Fibroblast of skin of right quadriceps (primary cell): ENCODE data around the gene EEFSEC.

Experiments used
- DNase-seq: peaks from one replicate; pipeline ENCODE4 v3.0.0-alpha.2; 2013

The EEFSEC gene

GRCh38 chr3:128378631-128379347 lies 225.5 kb downstream of the EEFSEC start:
- DNase-seq: no peak

GRCh38 chr3:128379367-128380160 lies 226.3 kb downstream of the EEFSEC start:
- DNase-seq: no peak

GRCh38 chr3:128380295-128380694 lies 227.0 kb downstream of the EEFSEC start:
- no peak for DNase-seq

- no peak for DNase-seq
Observed at GRCh38 chr3:128380719-128381118, 227.4 kb downstream of the EEFSEC start.

- DNase-seq: no peak
Observed at GRCh38 chr3:128381609-128382008, 228.3 kb downstream of the EEFSEC start.

GRCh38 chr3:128382221-128382807 lies 229.0 kb downstream of the EEFSEC start:
- DNase-seq: no peak

GRCh38 chr3:128383316-128384235 lies 230.3 kb downstream of the EEFSEC start:
- DNase-seq: peak; percentile 45

- DNase-seq: peak; percentile 13
Observed at GRCh38 chr3:128385080-128385832, 232.0 kb downstream of the EEFSEC start.

- no peak for DNase-seq
Observed at GRCh38 chr3:128388932-128389331, 235.7 kb downstream of the EEFSEC start.

GRCh38 chr3:128390867-128391266 lies 237.6 kb downstream of the EEFSEC start:
- DNase-seq: no peak

GRCh38 chr3:128392021-128392420 lies 238.7 kb downstream of the EEFSEC start:
- no peak for DNase-seq

- no peak for DNase-seq
Observed at GRCh38 chr3:128392818-128393544, 239.7 kb downstream of the EEFSEC start.

GRCh38 chr3:128394033-128394432 lies 240.8 kb downstream of the EEFSEC start:
- no peak for DNase-seq

GRCh38 chr3:128395046-128395445 lies 241.8 kb downstream of the EEFSEC start:
- DNase-seq: no peak

GRCh38 chr3:128395500-128396162 lies 242.3 kb downstream of the EEFSEC start:
- peak; percentile 18 for DNase-seq

- no peak for DNase-seq
Observed at GRCh38 chr3:128397484-128397883, 244.2 kb downstream of the EEFSEC start.

- DNase-seq: no peak
Observed at GRCh38 chr3:128398586-128398985, 245.3 kb downstream of the EEFSEC start.

- no peak for DNase-seq
Observed at GRCh38 chr3:128399221-128399915, 246.1 kb downstream of the EEFSEC start.

GRCh38 chr3:128400671-128401070 lies 247.4 kb downstream of the EEFSEC start:
- no peak for DNase-seq

GRCh38 chr3:128402319-128402718 lies 249.0 kb downstream of the EEFSEC start:
- no peak for DNase-seq
